NCI-H146 treated with DMSO at 0.1 percent for 48 hours (cell line): ENCODE data around the gene GRK1.
A peak's percentile ranks its signal among the peaks of the same experiment; 100 is the strongest.

Source experiments
- DNase-seq: peaks from one replicate; lab custom pipeline; 2025; ENCODE audit not compliant: unreplicated experiment; lab: John Stamatoyannopoulos, UW

The GRK1 gene

GRCh38 chr13:113756441-113757097 lies 89.5 kb downstream of the GRK1 start:
- no peak for DNase-seq

GRCh38 chr13:113758651-113759524 lies 91.9 kb downstream of the GRK1 start, which contains the start of gene TMEM255B:
Gene TMEM255B, plus strand, starts transcription at chr13:113759226. Its CDS starts 44 bp downstream, at chr13:113759270.
- peak; percentile 62 for DNase-seq

- peak; percentile 40 for DNase-seq
Measured at GRCh38 chr13:113759525-113760137, 92.6 kb downstream of the GRK1 start.

- no peak for DNase-seq
Measured at GRCh38 chr13:113761136-113761535, 94.1 kb downstream of the GRK1 start.

- no peak for DNase-seq
Measured at GRCh38 chr13:113762075-113762474, 95.1 kb downstream of the GRK1 start.

GRCh38 chr13:113762538-113762937 lies 95.5 kb downstream of the GRK1 start:
- no peak for DNase-seq

- no peak for DNase-seq
Measured at GRCh38 chr13:113763254-113763653, 96.2 kb downstream of the GRK1 start.

GRCh38 chr13:113763961-113764792 lies 97.2 kb downstream of the GRK1 start:
- DNase-seq: no peak

GRCh38 chr13:113764793-113765563 lies 98.0 kb downstream of the GRK1 start:
- no peak for DNase-seq

- DNase-seq: no peak
Measured at GRCh38 chr13:113765564-113765910, 98.5 kb downstream of the GRK1 start.

- no peak for DNase-seq
Measured at GRCh38 chr13:113766035-113766800, 99.2 kb downstream of the GRK1 start.

- no peak for DNase-seq
Measured at GRCh38 chr13:113767366-113767765, 100.3 kb downstream of the GRK1 start.

GRCh38 chr13:113768018-113768905 lies 101.2 kb downstream of the GRK1 start:
- DNase-seq: no peak

- DNase-seq: no peak
Measured at GRCh38 chr13:113769106-113769505, 102.1 kb downstream of the GRK1 start.

GRCh38 chr13:113769881-113770280 lies 102.9 kb downstream of the GRK1 start:
- DNase-seq: no peak

- no peak for DNase-seq
Measured at GRCh38 chr13:113770441-113770840, 103.4 kb downstream of the GRK1 start.

- DNase-seq: no peak
Measured at GRCh38 chr13:113770937-113771336, 103.9 kb downstream of the GRK1 start.

- no peak for DNase-seq
Measured at GRCh38 chr13:113771709-113772331, 104.8 kb downstream of the GRK1 start.
